HG03135 (cell line): ENCODE results near the gene HERC4.
"Not testable (repeated sequence)": the region's sequence is repeated elsewhere in the genome, so short reads cannot be mapped to it uniquely, and the experiment has no call there.

Source experiments
- ATAC-seq: cut with Tn5 transposase; IDR thresholded peaks from one replicate; pipeline ENCODE4 v1.9.1; 2021; ENCODE audit warnings: mild to moderate bottlenecking, moderate library complexity; ENCODE audit not compliant: unreplicated experiment

HERC4 gene

DNA sequence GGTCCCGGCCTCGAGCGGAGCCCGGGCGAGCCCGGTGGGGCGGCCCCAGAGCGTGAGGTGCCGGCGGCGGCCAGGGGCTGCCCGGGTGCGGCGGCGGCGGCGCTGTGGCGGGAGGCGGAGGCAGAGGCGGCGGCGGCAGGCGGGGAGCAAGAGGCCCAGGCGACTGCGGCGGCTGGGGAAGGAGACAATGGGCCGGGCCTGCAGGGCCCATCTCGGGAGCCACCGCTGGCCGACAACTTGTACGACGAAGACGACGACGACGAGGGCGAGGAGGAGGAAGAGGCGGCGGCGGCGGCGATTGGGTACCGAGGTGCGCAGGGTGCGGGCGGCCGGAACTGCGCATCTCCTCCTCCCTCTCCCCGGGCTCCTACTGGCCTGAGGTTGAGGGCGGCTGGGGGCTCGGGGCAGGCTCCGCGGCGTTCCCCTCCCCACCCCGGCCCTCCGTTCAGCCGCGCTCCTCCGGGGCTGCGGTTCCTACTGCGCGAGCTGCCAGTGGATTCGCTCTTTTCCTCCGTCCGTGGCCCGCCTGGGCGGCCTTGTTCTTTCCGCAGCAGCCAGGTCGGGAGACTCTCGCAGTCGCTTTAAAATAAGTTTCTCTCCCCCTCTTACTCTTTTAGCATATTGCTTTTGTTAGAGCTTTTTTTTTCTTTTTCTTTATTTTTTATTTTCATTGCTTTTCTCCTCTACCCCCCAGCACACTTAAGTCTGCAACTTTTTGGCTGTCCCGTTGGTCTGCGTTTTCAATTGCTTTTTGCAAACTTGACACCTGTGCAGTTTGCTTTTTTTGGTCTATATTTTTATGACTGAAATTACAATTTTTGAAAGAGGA is 190.0 kb downstream of the HERC4 start:
- peak; percentile 61 for ATAC-seq

DNA sequence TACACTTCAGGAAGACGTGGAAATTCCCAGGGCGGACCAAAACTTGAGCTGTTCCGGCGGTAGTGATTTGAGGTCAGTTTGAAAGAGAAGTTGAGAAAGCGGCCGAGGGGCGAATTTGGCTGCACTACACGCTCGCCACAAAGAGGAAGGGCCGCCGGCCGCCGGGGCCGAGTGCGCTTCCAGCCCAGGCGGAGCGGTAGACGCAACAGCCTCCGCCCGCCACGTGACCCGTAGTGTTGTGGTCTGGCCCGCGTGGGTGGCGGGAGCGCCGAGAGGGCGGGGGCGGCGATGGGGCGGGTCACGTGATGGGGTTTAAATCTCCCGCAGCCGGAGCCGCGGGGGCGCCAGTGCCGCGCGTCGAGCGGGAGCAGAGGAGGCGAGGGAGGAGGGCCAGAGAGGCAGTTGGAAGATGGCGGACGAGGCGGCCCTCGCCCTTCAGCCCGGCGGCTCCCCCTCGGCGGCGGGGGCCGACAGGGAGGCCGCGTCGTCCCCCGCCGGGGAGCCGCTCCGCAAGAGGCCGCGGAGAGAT is 190.7 kb downstream of the HERC4 start, which contains the start of gene SIRT1:
TSS of gene SIRT1 (plus strand) at position 344 of the 529 bp plus-strand sequence. CDS start at position 410, 66 bp downstream.
- ATAC-seq = peak; percentile 82

DNA sequence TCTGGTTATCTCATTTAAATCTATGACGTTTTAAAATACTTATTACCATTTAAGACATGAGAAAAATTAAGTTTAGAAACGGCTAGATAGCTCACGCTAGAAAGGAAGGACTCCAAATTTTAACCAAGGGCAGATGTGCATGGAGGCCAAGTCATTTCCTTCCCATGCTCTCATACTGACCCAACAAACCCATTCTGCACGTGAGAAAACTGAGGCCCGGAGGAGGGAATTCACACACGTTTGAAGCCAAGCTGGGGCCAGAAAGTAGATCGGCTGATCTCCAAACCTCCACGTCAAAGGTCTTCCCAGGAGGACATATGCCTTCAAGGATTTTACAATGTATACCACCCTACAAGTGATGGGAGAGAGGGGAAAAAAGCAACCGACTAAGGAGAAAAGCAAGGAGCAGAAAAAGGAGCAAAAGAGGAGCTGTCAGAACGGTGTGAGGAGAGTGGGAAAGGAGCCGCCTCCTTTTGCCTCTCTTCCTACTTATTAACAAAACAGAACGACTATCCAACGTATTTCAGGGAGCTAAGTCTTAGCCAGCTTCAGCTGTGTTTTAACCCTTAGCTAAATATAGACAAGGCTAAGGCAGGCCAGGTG is 191.3 kb downstream of the HERC4 start:
- no peak for ATAC-seq

DNA sequence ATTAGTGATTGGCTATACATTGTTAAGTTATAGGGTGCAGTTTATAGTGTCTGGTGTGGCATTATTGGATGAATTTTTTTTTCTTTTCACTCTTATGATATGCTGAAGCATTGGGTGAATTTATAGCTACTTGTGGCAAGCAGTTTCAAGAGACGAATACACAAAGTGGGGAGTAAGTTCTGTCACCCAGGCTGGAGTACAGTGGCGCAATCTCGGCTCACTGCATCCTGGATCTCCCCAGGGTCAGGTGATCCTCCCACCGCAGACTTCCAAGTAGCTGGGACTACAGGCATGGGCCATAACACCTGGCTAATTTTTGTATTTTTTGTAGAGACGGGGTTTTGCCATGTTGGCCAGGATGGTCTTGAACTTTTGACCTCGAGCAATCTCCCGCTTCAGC is 196.9 kb downstream of the HERC4 start:
- ATAC-seq = no peak

DNA sequence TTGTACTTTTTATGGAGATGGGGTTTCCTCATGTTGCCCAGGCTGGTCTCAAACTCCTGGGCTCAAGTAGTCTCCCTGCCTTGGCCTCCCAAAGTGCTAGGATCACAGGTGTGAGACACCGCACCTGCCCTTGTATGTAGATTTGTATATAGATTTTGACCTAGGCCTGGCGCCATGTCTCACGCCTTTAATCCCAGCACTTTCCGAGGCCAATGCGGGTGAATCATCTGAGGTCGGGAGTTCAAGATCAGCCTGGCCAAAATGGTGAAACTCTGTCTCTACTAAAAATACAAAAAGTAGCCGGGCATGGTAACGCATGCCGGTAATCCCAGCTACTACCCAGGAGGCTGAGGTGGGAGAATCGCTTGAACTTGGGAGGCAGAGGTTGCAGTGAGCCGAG is 197.7 kb downstream of the HERC4 start:
- ATAC-seq = not testable (repeated sequence)

DNA sequence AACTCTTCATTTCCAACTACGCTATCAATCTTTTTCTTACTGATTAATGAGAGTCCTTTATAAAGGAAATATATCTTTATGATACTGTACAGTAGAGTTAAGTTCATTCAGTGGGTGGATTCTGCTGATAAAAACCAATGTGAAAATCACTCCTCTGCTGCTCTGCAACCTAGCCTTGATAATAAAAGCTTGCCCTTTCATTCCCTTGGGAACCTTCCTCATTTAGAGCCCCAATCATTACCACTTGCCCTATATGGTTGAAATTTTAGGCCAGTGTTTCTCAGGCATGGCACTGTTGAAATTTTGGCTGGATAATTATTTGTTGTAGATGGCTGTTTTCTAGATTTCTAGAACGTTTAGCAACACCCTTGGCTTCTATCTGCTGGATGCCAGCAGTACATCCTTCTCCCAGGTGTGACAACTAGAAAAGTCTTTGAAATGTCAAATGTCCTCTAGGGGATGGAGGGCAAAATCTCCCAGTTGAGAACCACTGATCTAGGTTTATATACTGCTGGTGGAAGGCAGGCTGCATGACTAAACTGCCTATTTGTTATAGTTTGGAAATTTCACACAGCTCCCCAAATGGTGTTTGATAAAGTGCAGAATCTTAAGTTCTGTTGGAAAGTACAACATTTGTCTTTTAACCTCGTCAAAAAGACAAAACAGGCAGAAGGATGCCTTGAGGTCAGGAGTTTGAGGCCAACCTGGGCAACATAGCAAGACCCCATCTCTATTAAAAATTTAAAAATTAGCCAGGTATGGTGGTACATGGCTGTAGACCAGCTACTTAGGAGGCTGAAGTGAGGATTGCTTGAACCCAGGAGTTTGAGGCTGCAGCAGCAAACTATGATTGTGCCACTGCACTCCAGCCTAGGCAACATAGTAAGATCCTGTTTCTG is 199.5 kb downstream of the HERC4 start:
- no peak for ATAC-seq
